Measurements from ENCODE around the gene NUFIP2.

DNA sequence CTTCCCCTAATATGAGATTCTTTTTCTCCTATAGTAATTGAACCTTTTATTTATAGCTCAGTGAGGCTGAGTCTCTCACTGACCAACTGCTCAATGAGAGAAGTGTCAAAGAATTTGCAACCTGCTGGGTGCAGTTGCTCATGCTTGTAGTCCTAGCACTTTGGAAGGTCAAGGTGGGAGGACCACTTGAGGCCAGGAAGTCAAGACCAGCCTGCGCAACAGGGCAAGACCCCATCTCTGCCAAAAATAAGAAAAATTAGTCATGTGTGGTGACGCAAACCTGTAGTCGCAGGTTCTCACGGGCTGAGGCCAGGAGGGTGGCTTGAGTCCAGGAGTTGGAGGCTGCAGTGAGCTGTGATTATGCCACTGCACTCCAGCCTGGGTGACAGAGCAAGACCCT lies 78.2 kb downstream of the NUFIP2 start:
- TF ChIP-seq, protein P1, sequence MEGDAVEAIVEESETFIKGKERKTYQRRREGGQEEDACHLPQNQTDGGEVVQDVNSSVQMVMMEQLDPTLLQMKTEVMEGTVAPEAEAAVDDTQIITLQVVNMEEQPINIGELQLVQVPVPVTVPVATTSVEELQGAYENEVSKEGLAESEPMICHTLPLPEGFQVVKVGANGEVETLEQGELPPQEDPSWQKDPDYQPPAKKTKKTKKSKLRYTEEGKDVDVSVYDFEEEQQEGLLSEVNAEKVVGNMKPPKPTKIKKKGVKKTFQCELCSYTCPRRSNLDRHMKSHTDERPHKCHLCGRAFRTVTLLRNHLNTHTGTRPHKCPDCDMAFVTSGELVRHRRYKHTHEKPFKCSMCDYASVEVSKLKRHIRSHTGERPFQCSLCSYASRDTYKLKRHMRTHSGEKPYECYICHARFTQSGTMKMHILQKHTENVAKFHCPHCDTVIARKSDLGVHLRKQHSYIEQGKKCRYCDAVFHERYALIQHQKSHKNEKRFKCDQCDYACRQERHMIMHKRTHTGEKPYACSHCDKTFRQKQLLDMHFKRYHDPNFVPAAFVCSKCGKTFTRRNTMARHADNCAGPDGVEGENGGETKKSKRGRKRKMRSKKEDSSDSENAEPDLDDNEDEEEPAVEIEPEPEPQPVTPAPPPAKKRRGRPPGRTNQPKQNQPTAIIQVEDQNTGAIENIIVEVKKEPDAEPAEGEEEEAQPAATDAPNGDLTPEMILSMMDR (IDR thresholded peaks at IDR 0.05; ENCODE audit: low read depth, low read length, poor library complexity, severe bottlenecking) = no peak
- no peak for TF ChIP-seq EZH2phosphoT487 (IDR thresholded peaks at IDR 0.05; ENCODE audit: borderline replicate concordance, low read length)
